Measurements from ENCODE around the gene BET1L.
"Not testable (repeated sequence)": the region's sequence is repeated elsewhere in the genome, so short reads cannot be mapped to it uniquely, and the experiment has no call there.

BET1L gene

DNA sequence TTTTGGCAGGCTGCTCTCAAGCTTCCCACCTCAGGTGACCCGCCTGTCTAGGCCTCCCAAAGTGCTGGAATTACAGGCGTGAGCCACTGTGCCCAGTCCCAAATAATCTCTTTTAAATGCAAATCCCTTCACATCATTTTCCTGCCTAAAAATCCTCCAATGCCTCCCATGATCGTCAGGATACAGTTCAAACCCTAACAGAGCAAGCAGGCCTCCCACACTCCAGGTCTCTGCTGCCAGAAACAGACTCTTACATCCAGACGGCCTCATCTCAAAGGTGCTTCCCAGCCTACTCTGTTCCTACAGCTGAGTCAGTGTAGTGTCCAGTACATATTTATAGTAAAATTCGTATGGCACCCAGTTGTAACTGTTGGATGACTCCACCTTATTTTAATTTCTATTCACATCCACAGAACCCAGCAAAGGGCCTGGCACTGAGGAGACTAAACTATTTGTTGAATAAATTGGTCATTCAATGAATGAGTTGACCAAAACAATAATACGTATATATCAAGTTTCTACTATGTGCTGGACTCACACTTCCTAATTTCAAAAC is 20.7 kb upstream of the BET1L start:
- no peak for DNase-seq (ENCODE audit: low read depth)

DNA sequence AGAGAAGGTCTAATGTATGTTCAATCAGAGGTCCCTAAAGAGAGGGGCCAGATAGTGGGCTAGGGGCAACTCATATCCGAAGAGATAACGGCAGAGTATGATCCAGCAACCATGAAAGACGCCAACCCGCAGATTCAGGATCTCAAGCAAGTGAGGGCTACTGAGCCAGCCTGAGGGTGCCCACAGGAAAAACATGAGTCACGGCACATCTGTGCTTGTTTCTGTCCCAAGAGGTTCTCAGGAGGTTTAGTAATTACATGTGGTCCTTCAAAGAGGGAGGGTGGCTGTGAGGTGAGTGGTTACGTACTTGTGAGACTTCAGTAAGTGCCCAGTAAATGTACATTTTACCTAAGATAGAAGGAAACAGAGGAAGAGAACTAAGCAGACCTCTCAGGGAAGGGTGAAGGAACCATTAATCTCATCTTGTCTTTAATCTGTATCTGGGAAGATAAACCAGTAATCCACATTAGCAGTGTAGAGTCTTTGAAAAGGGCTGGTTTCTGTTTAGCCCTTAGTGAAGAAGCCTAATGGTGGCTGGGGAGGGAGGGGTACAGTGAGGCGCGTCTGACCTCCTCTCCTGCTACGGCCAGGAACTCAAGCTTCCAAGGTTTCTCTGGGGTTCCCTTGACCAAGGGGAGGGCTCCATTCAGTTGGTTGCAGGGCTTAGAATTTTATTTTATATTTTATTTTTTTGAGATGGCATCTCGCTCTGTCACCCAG is 18.7 kb upstream of the BET1L start:
- DNase-seq (ENCODE audit: low read depth), result no peak

DNA sequence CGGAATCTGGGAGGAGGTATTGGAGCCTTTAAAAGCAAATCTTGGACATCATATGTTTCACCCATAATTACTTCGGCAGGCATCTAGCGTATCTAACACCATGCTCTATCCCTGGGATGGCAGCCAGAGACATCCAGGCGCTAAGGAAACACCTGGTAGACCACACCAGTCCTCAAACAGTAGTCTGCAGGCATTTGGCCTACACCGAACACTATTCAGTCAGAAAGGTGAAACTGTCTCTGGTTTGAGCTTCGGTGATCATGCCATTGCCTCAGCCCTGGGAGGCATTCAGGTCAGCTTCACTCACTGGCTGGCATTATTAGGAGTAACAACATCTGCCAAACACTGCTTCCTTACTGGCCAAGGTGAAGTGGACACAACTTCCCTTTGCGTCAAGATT is 17.2 kb upstream of the BET1L start:
- DNase-seq (ENCODE audit: low read depth), result no peak

DNA sequence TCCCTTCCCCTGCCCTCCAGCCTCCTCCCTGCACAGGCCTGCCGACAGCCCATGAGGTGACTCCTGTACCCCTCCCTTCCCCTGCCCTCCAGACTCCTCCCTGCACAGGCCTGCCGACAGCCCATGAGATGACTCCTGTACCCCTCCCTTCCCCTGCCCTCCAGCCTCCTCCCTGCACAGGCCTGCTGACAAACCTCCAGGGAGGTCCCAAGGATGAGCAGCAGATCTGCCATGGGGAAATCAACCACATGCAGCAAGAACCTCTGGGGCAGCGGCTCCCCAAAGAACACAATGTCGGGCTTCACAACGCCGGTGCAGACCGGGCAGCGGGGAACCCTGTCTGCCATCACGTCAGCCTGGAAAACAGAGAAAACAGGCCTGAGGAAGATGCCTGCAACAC is 16.7 kb upstream of the BET1L start:
- no peak for DNase-seq (ENCODE audit: low read depth)

DNA sequence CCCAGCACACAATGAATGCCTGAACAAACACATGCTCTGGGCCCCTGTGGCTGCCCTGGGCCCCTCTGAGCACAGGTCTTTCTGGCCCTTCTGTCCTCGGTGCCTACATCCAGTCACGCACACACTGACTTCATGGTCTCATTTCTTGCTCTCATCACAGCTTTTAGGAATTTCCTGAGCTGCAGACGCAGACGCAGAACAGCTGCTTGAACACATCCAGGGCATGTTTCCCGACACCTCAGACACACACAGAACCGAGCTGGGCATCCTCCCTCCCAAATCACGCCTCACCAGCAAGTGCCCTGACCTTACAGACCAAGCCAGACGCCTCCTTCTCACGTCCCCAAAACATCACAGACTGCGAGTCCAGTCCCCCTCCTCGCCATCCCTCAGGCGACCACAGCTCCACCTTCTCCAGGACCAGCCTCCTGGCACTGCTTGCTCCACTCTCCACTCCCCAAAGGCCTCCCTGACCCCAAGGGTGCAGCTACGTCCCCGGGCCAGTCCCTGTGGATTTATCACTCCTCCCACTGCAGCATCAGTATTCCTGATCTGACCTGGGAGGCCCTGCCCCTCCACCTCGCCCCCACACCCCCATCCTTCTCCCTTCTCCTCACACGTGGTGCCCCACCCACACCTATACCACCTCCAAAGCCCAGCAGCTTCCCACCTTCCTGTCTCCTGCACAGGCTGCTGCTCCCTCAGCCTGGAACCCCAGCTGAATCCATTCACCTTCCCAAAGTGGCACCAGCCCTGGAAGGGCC is 16.0 kb upstream of the BET1L start:
- DNase-seq (ENCODE audit: low read depth), result no peak

DNA sequence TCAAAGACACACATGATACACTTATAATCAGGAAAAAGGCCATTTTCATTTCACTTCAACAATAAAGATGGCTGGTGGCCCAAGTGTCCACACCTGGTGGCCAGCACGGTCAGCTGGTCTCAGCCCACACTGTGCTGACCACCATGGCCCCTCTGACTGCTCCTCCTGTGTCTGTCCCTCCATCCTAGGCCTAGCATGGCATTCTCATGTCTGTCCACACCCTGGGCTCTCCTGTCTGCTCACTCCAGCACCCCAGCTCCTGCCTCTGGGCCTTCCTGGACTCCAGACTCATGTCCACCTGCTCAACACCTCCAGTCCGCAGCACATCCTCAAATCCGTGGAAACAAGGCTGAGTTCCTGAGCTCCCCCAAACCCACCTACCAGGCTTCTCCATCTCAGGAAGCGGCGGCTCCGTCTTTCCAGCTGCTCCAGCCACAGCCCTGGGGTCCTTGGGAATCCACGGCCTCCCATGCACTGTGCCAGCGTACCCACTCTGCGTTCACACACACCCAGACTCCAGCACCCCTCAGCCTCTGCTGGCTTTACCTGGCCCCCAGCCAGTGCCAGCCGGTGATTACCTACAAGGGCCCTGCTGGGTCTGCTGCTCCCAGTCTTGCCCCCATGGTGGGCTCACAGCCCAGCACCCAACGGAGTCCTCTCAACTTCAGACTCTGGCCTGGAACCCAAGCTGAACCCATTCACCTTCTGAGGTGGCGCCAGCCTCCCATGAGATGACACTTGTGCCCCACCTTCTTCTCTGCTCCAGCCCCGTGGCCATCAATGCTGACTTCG is 15.0 kb upstream of the BET1L start:
- no peak for DNase-seq (ENCODE audit: low read depth)

DNA sequence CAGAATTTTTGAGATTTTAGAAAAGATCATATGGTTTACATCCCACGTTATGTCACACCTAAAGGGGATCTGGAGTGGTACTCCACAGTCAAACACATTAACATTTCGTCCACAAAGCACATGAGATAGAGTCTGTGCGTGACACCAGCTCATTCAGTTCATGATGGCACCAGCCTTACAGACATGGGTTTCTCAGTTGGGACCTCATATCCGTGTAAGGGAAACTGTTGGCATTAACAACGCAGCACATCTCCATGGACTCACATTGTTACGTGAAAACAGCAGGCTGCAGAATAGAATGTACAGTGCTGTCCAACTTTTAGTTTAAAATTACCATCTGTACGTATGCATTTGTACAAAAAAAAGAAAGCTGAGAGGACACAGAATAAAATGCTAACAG is 14.3 kb upstream of the BET1L start:
- no peak for DNase-seq (ENCODE audit: low read depth)

DNA sequence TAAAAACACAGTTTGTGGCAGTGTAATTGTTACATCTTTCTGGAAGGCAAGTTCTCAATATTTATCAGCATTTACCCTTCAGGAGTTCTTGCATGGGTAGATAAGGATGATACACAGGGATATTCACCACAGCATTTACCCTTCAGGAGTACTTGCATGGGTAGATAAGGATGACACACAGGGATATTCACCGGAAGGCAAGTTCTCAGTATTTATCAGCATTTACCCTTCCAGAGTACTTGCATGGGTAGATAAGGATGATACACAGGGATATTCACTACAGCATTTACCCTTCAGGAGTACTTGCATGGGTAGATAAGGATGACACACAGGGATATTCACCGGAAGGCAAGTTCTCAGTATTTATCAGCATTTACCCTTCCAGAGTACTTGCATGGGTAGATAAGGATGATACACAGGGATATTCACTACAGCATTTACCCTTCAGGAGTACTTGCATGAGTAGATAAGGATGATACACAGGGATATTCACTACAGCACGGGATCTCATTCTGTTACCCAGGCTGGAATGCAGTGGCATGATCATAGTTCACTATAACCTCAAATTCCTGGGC is 13.5 kb upstream of the BET1L start:
- DNase-seq (ENCODE audit: low read depth), result not testable (repeated sequence)

DNA sequence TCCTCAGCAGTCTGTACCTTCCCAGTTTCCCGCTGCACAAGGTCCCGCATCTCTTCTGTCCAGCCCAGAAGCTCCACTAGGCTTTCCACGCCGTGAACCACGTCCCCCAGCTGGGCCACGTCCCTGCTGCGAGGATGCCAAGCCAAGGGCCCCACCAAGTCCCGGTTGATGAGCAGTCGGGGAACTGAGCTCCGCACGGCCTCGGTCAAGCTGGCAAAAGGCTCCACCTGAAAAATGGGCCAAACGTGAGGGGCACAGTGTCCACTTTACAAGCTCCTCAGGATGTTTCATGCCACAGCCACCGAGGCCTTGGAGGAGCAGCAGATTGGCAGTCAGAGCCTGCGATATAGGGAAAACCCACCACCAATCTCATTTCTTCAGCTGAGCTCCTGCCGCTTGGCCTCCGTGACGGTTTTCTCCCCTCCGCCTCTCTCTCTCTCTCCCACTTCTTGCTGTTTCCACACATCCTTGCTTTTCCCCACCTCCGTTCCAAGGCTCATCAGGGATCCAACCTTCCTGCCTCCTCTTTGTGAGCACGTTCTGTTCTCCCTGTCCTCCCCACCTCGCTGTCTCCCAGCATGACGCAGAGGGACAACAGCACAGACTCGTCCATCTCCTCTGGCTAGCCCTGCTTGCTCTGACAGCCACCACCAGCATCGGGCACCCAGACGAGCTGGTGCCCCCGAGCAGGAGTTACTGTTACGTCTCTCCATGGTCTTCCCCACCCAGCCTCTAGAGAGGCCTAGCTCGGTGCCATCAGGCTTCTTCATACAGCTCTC is 11.8 kb upstream of the BET1L start:
- no peak for DNase-seq (ENCODE audit: low read depth)

DNA sequence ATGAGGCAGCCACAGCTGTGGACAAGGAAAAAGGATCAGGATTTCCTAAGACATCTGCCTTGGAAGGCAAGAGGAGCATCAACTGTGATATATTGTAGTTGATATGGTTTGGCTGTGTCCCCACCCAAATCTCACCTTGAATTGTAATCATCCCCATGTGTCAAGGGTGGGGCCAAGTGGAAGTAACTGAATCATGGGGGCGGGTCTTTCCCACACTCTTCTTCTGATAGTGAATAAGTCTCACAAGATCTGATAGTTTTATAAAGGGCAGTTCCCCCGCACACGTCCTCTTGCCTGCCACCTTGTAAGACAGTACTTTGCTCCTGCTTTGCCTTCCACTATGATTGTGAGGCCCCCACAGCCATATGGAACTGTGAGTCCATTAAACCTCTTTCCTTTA is 10.5 kb upstream of the BET1L start:
- DNase-seq (ENCODE audit: low read depth), result no peak

DNA sequence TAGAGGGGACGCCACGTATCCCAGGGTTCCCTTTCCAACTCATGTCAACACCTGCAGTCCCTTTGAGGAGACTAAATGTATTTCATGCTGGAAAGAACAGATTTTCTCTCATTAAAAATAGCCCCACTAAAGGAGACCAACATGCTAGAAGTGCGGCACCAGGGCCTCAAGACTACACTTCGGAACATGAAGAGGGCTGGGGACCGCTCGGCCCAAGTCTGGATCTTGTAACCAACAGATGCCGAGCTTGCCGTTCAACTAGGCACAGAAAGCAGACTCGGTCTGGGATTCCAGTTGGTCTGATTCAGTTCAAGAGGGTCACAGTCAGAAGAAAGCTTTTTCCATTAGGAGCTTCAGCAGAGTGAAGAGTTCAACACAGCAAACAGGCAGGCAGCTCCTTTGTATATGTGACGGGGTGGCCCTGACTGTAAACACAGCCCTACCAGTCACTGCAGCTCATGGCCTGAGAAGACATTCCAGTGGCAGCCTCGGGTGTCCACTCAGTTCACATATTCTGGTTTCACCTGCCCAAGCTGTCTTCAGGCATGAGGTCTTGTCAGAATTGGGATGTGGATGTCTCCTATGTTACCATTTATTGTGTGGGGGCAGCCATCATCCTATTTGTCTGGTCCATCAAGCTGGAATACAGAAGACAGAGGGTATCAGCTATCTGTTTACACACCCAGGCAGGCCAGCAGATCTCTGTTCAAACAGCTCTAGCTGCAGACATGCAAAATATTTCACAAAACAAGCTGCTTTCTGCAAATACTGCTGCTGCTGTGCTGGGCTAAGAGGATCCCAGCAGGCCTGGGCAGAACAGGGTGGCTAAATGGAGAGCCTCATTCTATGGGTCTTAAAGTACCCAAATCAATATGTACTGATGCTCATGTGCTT is 9.1 kb upstream of the BET1L start:
- DNase-seq (ENCODE audit: low read depth), result no peak

DNA sequence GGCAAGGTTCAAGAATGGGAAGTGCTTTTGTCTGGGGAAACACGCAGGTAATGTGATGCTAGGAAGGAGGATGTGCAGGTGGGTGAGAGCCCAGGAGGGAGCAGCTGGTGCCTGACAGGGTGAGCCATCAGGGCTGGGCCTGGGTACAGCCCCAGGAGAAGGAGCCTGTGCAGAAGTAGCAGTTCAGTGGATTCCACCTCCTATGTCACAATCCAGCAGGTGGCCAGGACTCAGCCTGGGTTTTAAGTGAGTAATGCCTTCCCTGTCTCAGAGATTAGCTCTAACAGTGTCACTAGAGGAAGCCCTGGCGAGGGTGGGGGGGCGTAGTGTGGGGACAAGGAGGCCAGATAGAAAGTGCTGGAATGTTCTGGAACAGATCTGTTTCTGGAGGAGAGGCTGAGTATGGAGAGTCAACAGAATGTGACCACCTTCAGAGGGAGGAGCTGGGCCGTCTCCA is 8.4 kb upstream of the BET1L start:
- DNase-seq (ENCODE audit: low read depth), result no peak

DNA sequence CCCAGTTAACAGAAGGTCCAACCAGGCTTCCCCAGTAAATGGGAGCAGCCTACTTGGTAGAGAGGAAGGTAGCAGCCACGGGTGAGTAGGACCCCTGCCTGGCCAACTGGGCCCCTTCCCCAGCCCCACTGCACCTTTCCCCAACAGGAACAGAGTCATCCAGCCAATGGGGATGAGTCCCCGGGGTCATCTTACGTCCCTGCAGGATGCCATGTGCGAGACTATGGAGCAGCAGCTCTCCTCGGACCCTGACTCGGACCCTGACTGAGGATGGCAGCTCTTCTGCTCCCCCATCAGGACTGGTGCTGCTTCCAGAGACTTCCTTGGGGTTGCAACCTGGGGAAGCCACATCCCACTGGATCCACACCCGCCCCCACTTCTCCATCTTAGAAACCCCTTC is 6.9 kb upstream of the BET1L start:
- no peak for DNase-seq (ENCODE audit: low read depth)

DNA sequence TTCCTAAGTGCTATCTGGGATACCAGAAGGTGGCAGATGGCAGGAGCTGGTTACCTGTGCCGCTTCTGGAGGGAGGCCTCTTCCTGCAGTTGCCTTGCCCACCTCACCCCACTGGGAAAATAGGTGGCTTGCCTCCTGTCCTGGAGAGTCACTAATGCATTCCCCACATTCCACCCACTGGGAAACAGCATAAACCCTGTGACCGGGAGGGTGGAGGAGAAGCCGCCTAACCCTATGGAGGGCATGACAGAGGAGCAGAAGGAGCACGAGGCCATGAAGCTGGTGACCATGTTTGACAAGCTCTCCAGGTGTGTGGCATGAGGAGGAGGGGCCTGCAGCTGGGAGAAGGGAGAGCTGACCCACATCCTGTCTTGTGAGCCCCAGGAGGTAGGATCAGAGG is 5.9 kb upstream of the BET1L start:
- DNase-seq (ENCODE audit: low read depth), result no peak

DNA sequence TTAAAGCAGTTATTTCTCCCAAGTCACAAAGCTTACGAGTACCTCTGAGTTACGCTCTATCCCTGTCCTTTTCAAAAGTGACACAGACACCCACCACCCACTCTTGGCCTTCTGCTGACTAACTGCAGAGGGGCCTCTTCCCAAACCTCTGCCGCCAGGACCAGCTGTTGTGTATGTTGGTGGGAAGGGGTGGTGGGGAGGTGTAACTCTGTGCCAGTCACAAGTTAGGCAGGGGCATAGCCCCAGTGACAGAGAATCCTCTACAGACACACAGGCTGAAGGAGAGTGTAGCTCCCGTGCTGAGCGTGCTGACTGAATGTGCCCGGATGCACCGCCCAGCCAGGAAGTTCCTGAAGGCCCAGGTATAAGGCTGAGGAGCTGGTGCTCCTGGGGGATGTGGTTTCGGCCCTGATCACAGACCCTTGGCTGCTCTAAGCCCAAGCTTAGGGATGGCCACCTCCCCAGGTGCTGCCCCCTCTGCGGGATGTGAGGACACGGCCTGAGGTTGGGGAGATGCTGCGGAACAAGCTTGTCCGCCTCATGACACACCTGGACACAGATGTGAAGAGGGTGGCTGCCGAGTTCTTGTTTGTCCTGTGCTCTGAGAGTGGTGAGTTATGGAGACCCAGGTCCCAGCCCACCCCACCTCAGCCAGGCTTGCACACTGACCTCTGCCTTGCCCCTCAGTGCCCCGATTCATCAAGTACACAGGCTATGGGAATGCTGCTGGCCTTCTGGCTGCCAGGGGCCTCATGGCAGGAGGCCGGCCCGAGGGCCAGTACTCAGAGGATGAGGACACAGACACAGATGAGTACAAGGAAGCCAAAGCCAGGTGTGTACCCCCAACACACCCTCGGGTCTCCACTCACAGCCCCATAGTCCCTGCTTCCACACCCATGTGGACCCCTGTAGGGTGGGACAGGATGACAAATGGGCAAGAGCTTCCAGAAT is 5.2 kb upstream of the BET1L start:
- no peak for DNase-seq (ENCODE audit: low read depth)

DNA sequence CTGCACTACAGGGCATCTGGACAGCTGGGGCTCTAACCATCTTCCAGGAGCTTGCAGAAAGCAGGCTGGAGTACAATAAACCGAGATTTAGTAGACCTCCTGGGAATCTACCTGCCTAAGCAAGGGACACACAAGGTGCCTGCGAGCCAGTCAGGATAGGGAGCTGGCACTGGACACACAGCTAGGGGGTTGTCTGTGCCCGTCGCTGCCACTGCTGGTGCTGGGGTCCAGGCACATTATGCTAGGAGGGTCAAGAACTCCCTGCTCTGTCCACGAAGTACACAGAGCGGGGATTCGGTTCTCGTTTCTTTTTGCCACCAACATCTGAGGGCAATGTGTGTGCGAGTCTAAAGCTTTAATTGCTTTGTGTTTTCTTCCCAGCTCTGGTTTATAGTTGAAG is 4.5 kb upstream of the BET1L start:
- no peak for DNase-seq (ENCODE audit: low read depth)

DNA sequence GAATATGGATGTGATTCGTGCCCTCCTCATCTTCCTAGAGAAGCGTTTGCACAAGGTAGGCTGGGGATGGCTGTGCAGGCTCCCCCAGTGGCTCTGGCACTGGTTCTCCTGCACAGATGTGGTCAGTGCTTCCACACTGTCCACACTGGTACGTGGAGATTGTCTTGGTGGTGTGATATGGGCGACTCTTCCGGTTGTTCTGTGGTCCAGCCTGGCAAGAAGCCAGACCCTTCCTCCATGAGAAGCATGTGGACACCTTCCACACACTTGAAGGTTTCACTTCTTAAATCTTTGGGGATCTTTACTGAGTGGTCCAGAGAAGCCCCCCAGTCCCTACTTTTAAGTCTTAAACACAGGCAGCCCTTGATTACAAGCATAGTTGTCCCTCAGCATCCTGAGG is 4.1 kb upstream of the BET1L start:
- DNase-seq (ENCODE audit: low read depth), result no peak

DNA sequence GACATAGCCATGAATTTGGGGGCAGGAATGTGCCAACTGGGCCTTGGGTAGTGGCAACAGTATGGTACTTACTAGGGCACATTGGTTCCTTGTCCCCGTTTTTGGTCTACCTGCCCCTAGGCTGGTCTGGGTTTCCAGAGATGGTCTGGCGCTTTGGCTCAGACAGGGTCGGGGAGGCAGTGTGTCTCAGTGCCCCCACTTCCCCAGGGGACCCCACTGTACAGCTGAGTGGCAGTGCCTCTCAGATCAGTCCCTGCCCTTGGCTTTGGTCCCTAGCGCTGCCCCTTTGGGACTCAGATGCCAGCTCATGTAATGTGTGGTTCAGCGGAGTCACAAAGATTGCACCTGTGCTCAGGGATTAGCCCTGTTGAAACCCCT is 3.6 kb upstream of the BET1L start:
- DNase-seq (ENCODE audit: low read depth), result no peak

DNA sequence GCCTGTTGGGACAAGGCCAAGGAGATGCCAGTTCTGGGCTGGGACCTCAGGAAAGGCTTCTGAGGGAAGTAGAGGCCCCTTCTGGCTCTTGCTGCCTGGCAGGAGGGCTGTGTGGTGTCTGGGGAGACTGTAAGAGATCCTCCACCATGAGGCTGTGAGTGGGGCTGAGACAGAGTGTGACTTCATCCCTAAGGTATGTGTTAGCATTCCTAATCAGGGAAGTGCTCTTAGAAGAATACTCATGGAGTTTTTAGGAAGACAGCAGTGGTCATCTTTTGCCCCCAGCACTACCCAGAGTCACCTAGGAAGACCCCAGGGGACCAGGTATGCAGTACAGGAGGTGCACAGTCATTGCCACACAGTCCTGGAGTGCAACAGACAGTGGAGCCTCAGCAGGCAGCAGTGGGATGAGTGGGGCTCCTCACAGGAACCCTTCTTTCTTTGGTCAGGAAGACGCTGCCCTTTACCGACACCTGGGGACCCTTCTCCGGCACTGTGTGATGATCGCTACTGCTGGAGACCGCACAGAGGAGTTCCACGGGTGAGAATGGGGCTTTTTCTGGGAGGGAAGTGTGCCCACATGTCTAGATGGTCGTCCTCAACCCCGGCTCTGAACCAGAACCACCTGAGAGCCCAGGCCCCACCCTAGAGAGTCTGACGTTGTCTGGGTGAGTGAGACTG is 3.1 kb upstream of the BET1L start:
- no peak for DNase-seq (ENCODE audit: low read depth)
